HEK293 (cell line): ENCODE measurements around the gene ZNF714.
"Not testable (repeated sequence)": the region's sequence is repeated elsewhere in the genome, so short reads cannot be mapped to it uniquely, and the experiment has no call there.

Experiments used
- CTCF ChIA-PET: fragments of 350-600 bp; formaldehyde crosslinking; extraction: SDS; loops from one replicate; lab custom pipeline; 2021; ENCODE audit warnings: antibody characterized with exemption; lab: Yijun Ruan, JAX
- POLR2A ChIA-PET: fragments of 300-600 bp; formaldehyde crosslinking; extraction: SDS; loops from one replicate; lab custom pipeline; 2020; ENCODE audit warnings: antibody characterized with exemption, inconsistent platforms; lab: Yijun Ruan, JAX
- H3K27ac ChIP-seq: fragments of 200-500 bp; sonication (Bioruptor generic); 2 replicates; pipeline ENCODE4 v1.5.1; 2014; ENCODE audit warnings: low read depth, low read length, control low read depth, inconsistent platforms; ENCODE audit errors: extremely low read depth
- H3K36me3 ChIP-seq, 2 experiments: fragments of 200-500 bp in 1 of 2; sonication (Bioruptor generic) in 1 of 2; 1 replicate in 1 of 2; 2 replicates in 1 of 2; pipeline ENCODE4 v1.5.1; 2014 to 2017; ENCODE audit warnings: inconsistent platforms in 2 of 2, low read length in 2 of 2; ENCODE audit not compliant: control insufficient read depth in 2 of 2, insufficient read depth in 1 of 2
- H3K4me1 ChIP-seq: fragments of 200-500 bp; sonication (Bioruptor generic); 2 replicates; pipeline ENCODE4 v1.5.1; 2014; ENCODE audit warnings: mild to moderate bottlenecking, low read length, inconsistent platforms; ENCODE audit not compliant: control insufficient read depth, insufficient read depth
- H3K4me3 ChIP-seq: 2 replicates; pipeline ENCODE4 v1.5.1; 2011; ENCODE audit warnings: low read depth, mild to moderate bottlenecking, control low read depth, low read length, moderate library complexity
- H3K9me3 ChIP-seq: fragments of 200-500 bp; sonication (Bioruptor generic); 2 replicates; pipeline ENCODE4 v1.5.1; 2014; ENCODE audit warnings: low read depth, low read length, inconsistent platforms; ENCODE audit not compliant: control insufficient read depth, insufficient read depth
- BCL6B ChIP-seq: fragments of 450-650 bp; formaldehyde crosslinking; IDR thresholded peaks from 2 replicates; pipeline ENCODE4 v1.5.1; 2017; ENCODE audit warnings: missing biosample characterization, missing genetic modification characterization
- FEZF1 ChIP-seq: fragments of 450-650 bp; formaldehyde crosslinking; IDR thresholded peaks from 2 replicates; pipeline ENCODE4 v1.5.1; 2016; ENCODE audit warnings: missing biosample characterization, missing genetic modification characterization
- HOXC10 ChIP-seq: sonication (generic); formaldehyde crosslinking; IDR thresholded peaks from 2 replicates; pipeline ENCODE4 v1.8.1; 2023; ENCODE audit warnings: mild to moderate bottlenecking, missing genetic modification reagents
- KLF10 ChIP-seq: fragments of 450-650 bp; IDR thresholded peaks from 2 replicates; pipeline ENCODE4 v1.5.1; 2018; ENCODE audit warnings: missing biosample characterization, mild to moderate bottlenecking, missing genetic modification characterization
- PBX3 ChIP-seq: sonication (generic); formaldehyde crosslinking; IDR thresholded peaks from 2 replicates; pipeline ENCODE4 v1.8.1; 2022; ENCODE audit warnings: mild to moderate bottlenecking, moderate library complexity, missing genetic modification reagents
- SCRT2 ChIP-seq: fragments of 450-650 bp; formaldehyde crosslinking; IDR thresholded peaks from 2 replicates; pipeline ENCODE4 v1.5.1; 2016; ENCODE audit warnings: missing biosample characterization, missing genetic modification characterization
- SP2 ChIP-seq: fragments of 450-650 bp; formaldehyde crosslinking; IDR thresholded peaks from 2 replicates; pipeline ENCODE4 v1.5.1; 2016; ENCODE audit warnings: missing biosample characterization, missing genetic modification characterization
- SP3 ChIP-seq: fragments of 450-650 bp; formaldehyde crosslinking; IDR thresholded peaks from 2 replicates; pipeline ENCODE4 v1.5.1; 2016; ENCODE audit warnings: missing biosample characterization, missing genetic modification characterization
- TSHZ1 ChIP-seq: fragments of 450-650 bp; formaldehyde crosslinking; IDR thresholded peaks from 2 replicates; pipeline ENCODE4 v1.5.1; 2016; ENCODE audit warnings: missing biosample characterization, missing genetic modification characterization, borderline replicate concordance
- ZBTB20 ChIP-seq: fragments of 450-650 bp; formaldehyde crosslinking; IDR thresholded peaks from 2 replicates; pipeline ENCODE4 v1.5.1; 2016; ENCODE audit warnings: missing biosample characterization, missing genetic modification characterization
- ZBTB7A ChIP-seq: fragments of 450-650 bp; formaldehyde crosslinking; IDR thresholded peaks from 2 replicates; pipeline ENCODE4 v1.5.1; 2016; ENCODE audit warnings: low read depth, missing biosample characterization, missing genetic modification characterization
- ZFP3 ChIP-seq: fragments of 450-650 bp; formaldehyde crosslinking; IDR thresholded peaks from 2 replicates; pipeline ENCODE4 v1.5.1; 2016; ENCODE audit warnings: low read depth, missing biosample characterization, missing genetic modification characterization
- ZNF138 ChIP-seq: fragments of 450-650 bp; formaldehyde crosslinking; IDR thresholded peaks from 2 replicates; pipeline ENCODE4 v1.5.1; 2016; ENCODE audit warnings: missing biosample characterization, missing genetic modification characterization, borderline replicate concordance
- ZNF223 ChIP-seq: fragments of 450-650 bp; formaldehyde crosslinking; IDR thresholded peaks from 2 replicates; pipeline ENCODE4 v1.5.1; 2016; ENCODE audit warnings: missing biosample characterization, missing genetic modification characterization
- ZNF239 ChIP-seq: fragments of 450-650 bp; formaldehyde crosslinking; IDR thresholded peaks from 2 replicates; pipeline ENCODE4 v1.5.1; 2016; ENCODE audit warnings: missing biosample characterization, missing genetic modification characterization
- ZNF335 ChIP-seq: fragments of 450-650 bp; formaldehyde crosslinking; conservative IDR thresholded peaks from 2 replicates; pipeline ENCODE4 v1.5.1; 2016; ENCODE audit warnings: missing biosample characterization, missing genetic modification characterization
- ZNF366 ChIP-seq: fragments of 450-650 bp; formaldehyde crosslinking; conservative IDR thresholded peaks from 2 replicates; pipeline ENCODE4 v1.5.1; 2016; ENCODE audit warnings: missing biosample characterization, missing genetic modification characterization
- ZNF530 ChIP-seq: fragments of 450-650 bp; formaldehyde crosslinking; IDR thresholded peaks from 2 replicates; pipeline ENCODE4 v1.5.1; 2016; ENCODE audit warnings: low read depth, missing biosample characterization, missing genetic modification characterization
- ZNF548 ChIP-seq: fragments of 450-650 bp; formaldehyde crosslinking; IDR thresholded peaks from 2 replicates; pipeline ENCODE4 v1.5.1; 2016; ENCODE audit warnings: missing biosample characterization, missing genetic modification characterization
- ZNF623 ChIP-seq: fragments of 450-650 bp; formaldehyde crosslinking; IDR thresholded peaks from 2 replicates; pipeline ENCODE4 v1.5.1; 2016; ENCODE audit warnings: missing biosample characterization, missing genetic modification characterization
- ZNF624 ChIP-seq: fragments of 450-650 bp; formaldehyde crosslinking; IDR thresholded peaks from 2 replicates; pipeline ENCODE4 v1.5.1; 2017; ENCODE audit warnings: missing biosample characterization, missing genetic modification characterization
- ZNF660 ChIP-seq: fragments of 450-650 bp; IDR thresholded peaks from 2 replicates; pipeline ENCODE4 v1.5.1; 2018; ENCODE audit warnings: missing biosample characterization, mild to moderate bottlenecking, missing genetic modification characterization
- ZSCAN30 ChIP-seq: fragments of 450-650 bp; IDR thresholded peaks from 2 replicates; pipeline ENCODE4 v1.5.1; 2018; ENCODE audit warnings: missing biosample characterization, mild to moderate bottlenecking, missing genetic modification characterization, moderate library complexity

Gene ZNF714

GRCh38 chr19:21138130-21138529 lies 56.1 kb downstream of the ZNF714 start:
- POLR2A ChIA-PET, result interaction anchor here (0.6 kb wide), 1 partner anchor 105 kb away, joined by 3 read pairs; no protein-coding TSS in a partner anchor
- Histone ChIP-seq H3K4me3 (no peak overlapping the region), H3K4me1 (no peaks in the 10 kb centered on the region), H3K9me3 (no peaks in the 10 kb centered on the region), H3K27ac (no peak overlapping the region), H3K36me3 (peaks cover 0 to under 1% of the 10 kb centered on the region in 2 experiments; a peak in 1 of 3 replicates)
- TF ChIP-seq ZFP3 (tag by site-specific recombination) (no peak), ZNF239 (tag by site-specific recombination) (no peak), ZNF223 (tag by site-specific recombination) (no peak), ZNF660 (tag by site-specific recombination) (no peak), TSHZ1 (tag by site-specific recombination) (no peak), ZBTB7A (tag by site-specific recombination) (no peak)
- CTCF ChIA-PET, result interaction anchor here (0.7 kb wide), 1 partner anchor 44 kb away, joined by 3 read pairs; no protein-coding TSS in a partner anchor

- CTCF ChIA-PET, result not testable (repeated sequence)
Observed at GRCh38 chr19:21141006-21141405, 59.0 kb downstream of the ZNF714 start.

DNA sequence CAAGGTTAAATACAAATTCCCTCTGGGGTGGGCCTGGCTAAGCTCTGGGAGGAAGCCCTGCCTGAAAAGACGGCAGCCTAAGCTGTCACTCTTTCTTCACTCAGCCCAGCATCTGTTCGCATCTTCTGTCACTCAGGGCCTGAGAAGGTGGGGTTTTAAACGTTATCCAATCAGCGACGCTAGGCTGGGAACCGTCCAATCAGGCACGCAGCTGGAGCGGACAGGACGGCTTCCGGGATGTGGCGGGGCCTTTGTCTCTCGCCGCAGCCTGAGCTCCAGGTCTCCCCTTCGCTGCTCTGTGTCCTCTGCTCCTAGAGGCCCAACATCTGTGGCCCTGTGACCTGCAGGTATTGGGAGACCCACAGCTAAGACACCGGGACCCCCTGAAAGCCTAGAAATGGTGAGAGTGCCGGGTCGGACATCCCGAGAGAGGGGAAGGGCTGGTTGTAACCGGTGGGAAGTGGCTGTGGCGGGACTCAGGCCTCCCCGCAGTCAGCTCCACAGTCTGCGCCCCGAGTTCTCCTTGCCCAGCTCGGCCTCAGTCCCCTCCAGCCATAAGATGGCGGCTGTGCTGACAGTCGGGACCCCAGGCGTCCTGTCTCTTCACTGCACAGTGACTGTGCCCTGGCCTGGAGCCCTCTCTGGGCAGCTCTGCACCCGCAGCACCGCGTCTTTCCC lies 59.9 kb downstream of the ZNF714 start, which contains the start of gene ZNF431:
Gene ZNF431 (plus strand): TSS at position 254 of the 678 bp plus-strand sequence. CDS start 144 bp downstream, at position 398.
- H3K27ac ChIP-seq, result peak within 1 kb of the TSS; percentile 73
- ChIA-PET POLR2A (interaction anchor here (0.6 to 1.8 kb wide), 20 partner anchors 8 to 694 kb away, joined by 3 to 24 read pairs (median 6); partner anchors contain the start of genes ZNF100, ZNF43, ZNF430 and ZNF66), CTCF (no interaction called here)
- no peaks in the 10 kb centered on the region for H3K4me1 ChIP-seq
- H3K9me3 ChIP-seq, result no peaks in the 10 kb centered on the region
- H3K4me3 ChIP-seq, result peak within 1 kb of the TSS; percentile 58
- H3K36me3 ChIP-seq, result peaks cover 30 to 38% of the 10 kb centered on the region in 2 experiments
- no peak for TF ChIP-seq BCL6B (tag by site-specific recombination)
- 0 out of 2 replicates have a peak, but pooled peaks have one; percentile 36 for TF ChIP-seq HOXC10 (CRISPR knock-in tag)
- TF ChIP-seq ZNF366 (tag by site-specific recombination), result peak; percentile 54; the same call in 1 of the 2 replicates
- TF ChIP-seq SP3 (tag by site-specific recombination), result peak; percentile 45; the same call in 1 of the 2 replicates
- no peak for TF ChIP-seq FEZF1 (tag by site-specific recombination)
- TF ChIP-seq KLF10 (tag by site-specific recombination), result no peak
- no peak for TF ChIP-seq ZNF624 (tag by site-specific recombination)
- no peak for TF ChIP-seq ZNF623 (tag by site-specific recombination)
- TF ChIP-seq ZSCAN30 (tag by site-specific recombination), result peak; percentile 39; the same call in 1 of the 2 replicates
- TF ChIP-seq ZNF548 (tag by site-specific recombination), result no peak
- peak; percentile 64 for TF ChIP-seq ZNF335
- TF ChIP-seq ZNF530 (tag by site-specific recombination), result no peak
- peak; percentile 20; the same call in 1 of the 2 replicates for TF ChIP-seq ZBTB20 (tag by site-specific recombination)
- peak; percentile 95 for TF ChIP-seq SP2 (tag by site-specific recombination)
- TF ChIP-seq PBX3 (CRISPR knock-in tag), result peak; percentile 77; the same call in 1 of the 2 replicates
- TF ChIP-seq ZNF138 (tag by site-specific recombination), result no peak

More at GRCh38 chr19:21141006-21141405, 59.0 kb downstream of the ZNF714 start:
- H3K36me3 ChIP-seq, result peaks cover 22 to 29% of the 10 kb centered on the region in 2 experiments
- H3K9me3 ChIP-seq, H3K4me1 ChIP-seq, H3K4me3 ChIP-seq, H3K27ac ChIP-seq: not testable (repeated sequence)
- POLR2A ChIA-PET, result interaction anchor here (0.8 to 1.8 kb wide), 8 partner anchors 23 to 695 kb away, joined by 3 to 8 read pairs (median 5); partner anchors contain the start of genes ZNF100, ZNF43, ZNF430 and ZNF708
- peak; percentile 81 for TF ChIP-seq SCRT2 (tag by site-specific recombination)
